Keratinocyte (primary cell): ENCODE data around the gene TCEANC2. TPM values are rescaled to one million over a fixed set of nuclear protein-coding genes. Genes with fewer than 3 reads are reported as not detected.

Source experiments
- DNase-seq: peaks from one replicate; pipeline ENCODE4 v3.0.0-alpha.2; 2011; ENCODE audit warnings: low read depth, missing footprints, low spot score
- FAIRE-seq: peaks from 2 replicates; lab custom pipeline; 2011; peaks lifted over from hg19 to GRCh38; lab: Jason Lieb, UNC
- H2AFZ ChIP-seq: 2 replicates; pipeline ENCODE4 v1.6.0; 2012; ENCODE audit warnings: low read length, control low read depth, inconsistent platforms; ENCODE audit not compliant: control insufficient read depth
- H3K27ac ChIP-seq: 2 replicates; pipeline ENCODE4 v1.5.1; 2011; ENCODE audit warnings: low read length; ENCODE audit not compliant: control insufficient read depth, insufficient read depth
- H3K27me3 ChIP-seq: 3 replicates; pipeline ENCODE4 v1.6.0; 2011; ENCODE audit warnings: low read length; ENCODE audit not compliant: control insufficient read depth, insufficient read depth; ENCODE audit errors: extremely low read depth
- H3K36me3 ChIP-seq, 2 experiments: 2 replicates in 1 of 2; 3 replicates in 1 of 2; pipeline ENCODE4 v1.5.1; 2011; ENCODE audit warnings: low read length in 2 of 2, mild to moderate bottlenecking in 1 of 2; ENCODE audit not compliant: control insufficient read depth in 2 of 2, insufficient read depth in 2 of 2; ENCODE audit errors: extremely low read depth in 1 of 2
- H3K4me1 ChIP-seq: 3 replicates; pipeline ENCODE4 v1.5.1; 2011; ENCODE audit warnings: low read length; ENCODE audit not compliant: control insufficient read depth, insufficient read depth; ENCODE audit errors: extremely low read depth
- H3K4me2 ChIP-seq: 3 replicates; pipeline ENCODE4 v1.6.0; 2011; ENCODE audit warnings: low read depth, low read length; ENCODE audit not compliant: control insufficient read depth, insufficient read depth; ENCODE audit errors: extremely low read depth
- H3K4me3 ChIP-seq, 3 experiments: fragments of 200-600 bp in 1 of 3; sonication (generic) in 1 of 3; 2 replicates in 2 of 3; 3 replicates in 1 of 3; pipeline ENCODE4 v1.5.1; 2011 to 2016; ENCODE audit warnings: low read length in 3 of 3, mild to moderate bottlenecking in 3 of 3, control low read depth in 2 of 3, inconsistent platforms in 1 of 3, low read depth in 1 of 3, mixed read lengths in 1 of 3, mixed run types in 1 of 3, moderate library complexity in 1 of 3; ENCODE audit not compliant: control insufficient read depth in 2 of 3, insufficient read depth in 2 of 3; ENCODE audit errors: extremely low read depth in 1 of 3
- H3K79me2 ChIP-seq: 2 replicates; pipeline ENCODE4 v1.6.0; 2012; ENCODE audit warnings: low read length; ENCODE audit not compliant: control insufficient read depth, insufficient read depth
- H3K9ac ChIP-seq: 3 replicates; pipeline ENCODE4 v1.6.0; 2011; ENCODE audit warnings: low read length; ENCODE audit not compliant: control insufficient read depth, insufficient read depth; ENCODE audit errors: extremely low read depth
- H3K9me1 ChIP-seq: 3 replicates; pipeline ENCODE4 v1.6.0; 2011; ENCODE audit warnings: low read length; ENCODE audit not compliant: control insufficient read depth, insufficient read depth; ENCODE audit errors: extremely low read depth
- H3K9me3 ChIP-seq: 2 replicates; pipeline ENCODE4 v1.5.1; 2012; ENCODE audit warnings: low read depth, low read length; ENCODE audit not compliant: control insufficient read depth
- H4K20me1 ChIP-seq: 3 replicates; pipeline ENCODE4 v1.6.0; 2011; ENCODE audit warnings: low read length; ENCODE audit not compliant: control insufficient read depth, insufficient read depth; ENCODE audit errors: extremely low read depth
- CTCF ChIP-seq, 3 experiments: IDR thresholded peaks in 1 of 3; conservative IDR thresholded peaks in 1 of 3; optimal IDR thresholded peaks in 1 of 3; 2 replicates in 2 of 3; 3 replicates in 1 of 3; pipeline versions ENCODE3 to v1.5.1; 2011; ENCODE audit warnings: low read length in 3 of 3, mild to moderate bottlenecking in 3 of 3, moderate library complexity in 2 of 3, control low read depth in 1 of 3, inconsistent platforms in 1 of 3; ENCODE audit not compliant: insufficient read depth in 2 of 3; ENCODE audit errors: extremely low read depth in 1 of 3
- EZH2 ChIP-seq: IDR thresholded peaks from one replicate; pipeline ENCODE4 v1.6.1; 2012; ENCODE audit warnings: inconsistent platforms, mild to moderate bottlenecking, low read length, moderate library complexity
- dilution Hi-C: fragments of 300-500 bp; cut with MboI; formaldehyde crosslinking; loops from one replicate; pipeline ENCODE4 v1.7.0; 2020; ENCODE audit warnings: low sequenced_read_pairs; ENCODE audit not compliant: extremely low pct_ligation_motif_present
- polyA plus RNA-seq, 5 experiments: library from polyadenylated mRNA; depleted of rRNA in 3 of 5; stranded (reverse) in 3 of 5; stranded (forward) in 1 of 5; unstranded in 1 of 5; fragments of >200 nt; gene quantifications; 1 replicate in 1 of 5; 2 replicates in 3 of 5; 3 replicates in 1 of 5; pipeline versions ENCODE4 v1.2.1 to v1.2.3, GENCODE V29; 2011 to 2012; ENCODE audit warnings: missing spikeins in 2 of 5, low read depth in 1 of 5, low replicate concordance in 1 of 5

Gene TCEANC2
- polyA plus RNA-seq, 1 donor (not counting 4 experiments of a cell fraction or from before 2014, with no cell fraction given) = 4.3 TPM

GRCh38 chr1:54144366-54144765 is 91.0 kb downstream of the TCEANC2 start:
- DNase-seq (no peak), FAIRE-seq (no peak)
- Histone ChIP-seq H3K79me2 (no peaks in the 10 kb centered on the region), H3K9ac (no peak overlapping the region), H3K9me3 (no peaks in the 10 kb centered on the region), H3K27me3 (no peaks in the 10 kb centered on the region), H3K4me1 (no peaks in the 10 kb centered on the region), H4K20me1 (no peaks in the 10 kb centered on the region), H3K4me2 (no peak overlapping the region), H3K4me3 (no peak overlapping the region), H2AFZ (no peak overlapping the region), H3K36me3 (no peaks in the 10 kb centered on the region), H3K27ac (no peak overlapping the region), H3K9me1 (no peaks in the 10 kb centered on the region)
- dilution Hi-C loops = no loop called here
- TF ChIP-seq EZH2 = no peak
- TF ChIP-seq CTCF (optimal IDR thresholded peaks at IDR 0.05 in 1 of 3, IDR thresholded peaks at IDR 0.05 in 1 of 3, conservative IDR thresholded peaks at IDR 0.05 in 1 of 3; ENCODE audit: extremely low read depth in 1 of 3, insufficient read depth in 2 of 3, low read length in 3 of 3) = no peak

- dilution Hi-C loops = no loop called here
- no peak overlapping the region for H2AFZ ChIP-seq
- no peak for TF ChIP-seq EZH2
- TF ChIP-seq CTCF (optimal IDR thresholded peaks at IDR 0.05 in 1 of 3, IDR thresholded peaks at IDR 0.05 in 1 of 3, conservative IDR thresholded peaks at IDR 0.05 in 1 of 3; ENCODE audit: extremely low read depth in 1 of 3, insufficient read depth in 2 of 3, low read length in 3 of 3) = no peak
Measured at GRCh38 chr1:54149734-54150133, 96.3 kb downstream of the TCEANC2 start.

More at GRCh38 chr1:54149734-54150133, 96.3 kb downstream of the TCEANC2 start:
- H3K4me1 ChIP-seq = peaks cover 5% of the 10 kb centered on the region
- no peaks in the 10 kb centered on the region for H3K9me3 ChIP-seq
- FAIRE-seq (no peak), DNase-seq (no peak)
- no peaks in the 10 kb centered on the region for H3K36me3 ChIP-seq
- no peaks in the 10 kb centered on the region for H3K27me3 ChIP-seq
- H3K9me1 ChIP-seq = no peaks in the 10 kb centered on the region
- H3K4me2 ChIP-seq = no peak overlapping the region
- H4K20me1 ChIP-seq = no peaks in the 10 kb centered on the region
- no peak overlapping the region for H3K4me3 ChIP-seq
- no peak overlapping the region for H3K9ac ChIP-seq
- no peak overlapping the region for H3K27ac ChIP-seq
- no peaks in the 10 kb centered on the region for H3K79me2 ChIP-seq
